GM21786 (cell line): ENCODE results near the gene INSIG1.

Experiments
- ATAC-seq: cut with Tn5 transposase; IDR thresholded peaks from one replicate; pipeline ENCODE4 v1.9.1; 2021; ENCODE audit not compliant: unreplicated experiment

The INSIG1 gene

DNA sequence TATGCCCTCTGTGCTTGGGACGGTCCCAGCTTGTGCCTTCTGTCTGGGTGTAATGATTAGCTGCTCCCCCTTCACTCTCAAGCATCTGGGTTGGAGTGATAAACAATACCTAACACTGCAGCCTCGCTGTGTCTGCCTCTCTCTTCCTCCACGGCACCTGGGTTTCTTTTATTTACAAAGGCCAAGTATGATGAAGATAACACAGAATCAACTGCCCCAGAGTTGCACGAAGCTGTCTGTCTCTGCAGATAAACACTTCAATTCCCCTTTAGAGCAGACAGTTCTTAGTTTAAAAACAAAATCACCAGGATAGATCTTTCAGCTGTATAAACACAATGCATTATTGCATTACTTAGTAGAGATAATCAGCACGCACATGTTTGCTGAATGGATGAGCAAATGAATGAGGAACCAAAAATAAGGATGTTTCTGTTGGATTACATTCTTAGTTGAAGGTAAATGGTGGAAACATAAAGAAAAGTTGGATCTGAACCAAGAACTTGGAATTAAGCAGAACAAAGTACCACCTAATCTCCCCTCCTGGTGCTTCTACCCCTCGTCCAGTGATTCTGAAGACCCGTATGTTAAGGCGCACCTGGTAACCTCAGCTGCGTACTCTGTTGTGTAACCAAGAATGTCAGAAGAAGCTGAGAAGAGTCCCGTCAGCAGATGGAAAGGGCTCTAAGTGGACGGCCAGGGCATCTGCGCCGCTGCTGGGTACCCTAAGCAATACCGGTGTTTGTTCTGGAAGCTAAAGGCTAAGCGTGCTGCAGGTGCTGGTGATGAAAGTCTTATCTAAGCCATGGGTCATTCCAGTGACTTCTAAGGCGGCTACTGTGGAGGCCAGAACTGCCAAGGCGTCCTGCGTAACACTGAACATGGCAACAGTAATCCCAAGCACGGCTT, 26.6 kb downstream of the INSIG1 start:
- ATAC-seq: no peak

- no peak for ATAC-seq
These were observed 27.2 kb downstream of the INSIG1 start for GRCh38 chr7:155324918-155325235.

DNA sequence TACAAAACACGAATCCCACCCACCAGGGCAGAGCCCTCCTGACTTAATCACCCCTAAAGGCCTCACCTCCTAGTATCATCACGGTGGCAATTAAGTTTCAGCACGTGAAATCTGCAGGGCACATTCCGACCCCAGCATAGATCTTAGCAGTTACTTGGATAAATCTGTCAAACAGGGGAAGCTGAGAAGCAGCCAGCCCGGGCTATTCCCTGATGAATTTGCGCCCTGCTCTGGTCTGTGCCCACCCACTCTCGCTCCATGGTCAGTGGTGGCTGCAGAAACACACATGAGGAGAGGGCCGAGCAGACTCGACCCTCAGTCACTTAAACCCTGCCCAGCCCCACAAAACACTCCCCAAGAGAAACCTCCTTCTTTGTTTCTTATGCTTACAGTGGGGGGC, 28.7 kb downstream of the INSIG1 start:
- ATAC-seq: no peak

DNA sequence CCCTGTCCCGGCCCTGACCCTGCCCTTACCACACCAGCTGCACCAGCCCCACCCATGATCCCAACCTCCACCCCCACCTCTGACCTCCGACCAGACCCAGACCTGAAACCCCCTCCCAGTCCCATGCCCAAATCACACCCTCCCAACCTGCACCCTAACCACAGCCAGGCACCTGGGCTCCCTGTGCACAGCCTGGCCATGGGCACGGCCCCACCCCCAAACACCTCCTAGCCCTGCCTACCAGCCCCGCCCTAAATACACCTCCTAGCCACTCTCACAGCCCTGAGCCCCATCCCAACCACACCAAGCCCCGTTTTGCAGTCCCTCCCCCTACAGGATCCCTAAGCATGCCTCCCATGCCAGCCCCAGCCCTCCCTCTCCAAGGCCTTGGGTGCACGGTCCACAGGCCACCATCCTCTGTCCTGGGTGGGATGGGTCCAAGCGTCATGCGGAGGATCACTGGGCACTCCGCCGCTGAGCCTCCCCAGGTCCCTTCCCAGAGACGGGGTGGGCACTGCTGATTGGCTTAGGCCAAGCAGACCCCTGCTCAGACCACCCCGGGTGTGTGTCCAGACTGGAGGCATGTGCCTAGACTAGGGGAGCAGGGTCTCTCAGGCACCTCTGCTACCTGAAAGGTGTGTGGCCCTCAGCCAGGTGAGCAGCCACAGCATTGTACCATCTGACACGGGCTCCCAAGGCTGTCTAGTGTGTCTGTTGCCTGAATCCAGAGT, 30.1 kb downstream of the INSIG1 start:
- no peak for ATAC-seq

- no peak for ATAC-seq
These were observed 31.5 kb downstream of the INSIG1 start for GRCh38 chr7:155329225-155329624.

DNA sequence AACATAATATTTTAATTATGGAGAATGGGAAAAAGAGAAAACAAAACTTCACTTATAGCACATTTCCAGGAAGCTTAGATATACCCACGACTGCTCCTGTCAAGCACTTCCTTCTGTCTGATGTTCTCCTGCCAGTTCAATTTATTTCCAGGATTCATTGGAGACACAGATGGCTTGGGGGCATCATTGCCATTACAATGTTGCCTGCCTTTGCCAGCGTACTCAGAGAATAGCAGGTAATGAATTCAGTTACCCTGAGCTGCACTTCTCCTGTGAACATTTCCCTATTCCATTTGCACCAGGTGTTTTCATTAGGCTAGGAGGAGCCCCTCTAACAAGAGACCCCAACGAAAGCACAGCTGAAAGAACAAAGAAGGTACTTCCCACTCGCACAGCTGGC, 33.7 kb downstream of the INSIG1 start:
- no peak for ATAC-seq

- no peak for ATAC-seq
These were observed 35.9 kb downstream of the INSIG1 start for GRCh38 chr7:155333346-155334234.

DNA sequence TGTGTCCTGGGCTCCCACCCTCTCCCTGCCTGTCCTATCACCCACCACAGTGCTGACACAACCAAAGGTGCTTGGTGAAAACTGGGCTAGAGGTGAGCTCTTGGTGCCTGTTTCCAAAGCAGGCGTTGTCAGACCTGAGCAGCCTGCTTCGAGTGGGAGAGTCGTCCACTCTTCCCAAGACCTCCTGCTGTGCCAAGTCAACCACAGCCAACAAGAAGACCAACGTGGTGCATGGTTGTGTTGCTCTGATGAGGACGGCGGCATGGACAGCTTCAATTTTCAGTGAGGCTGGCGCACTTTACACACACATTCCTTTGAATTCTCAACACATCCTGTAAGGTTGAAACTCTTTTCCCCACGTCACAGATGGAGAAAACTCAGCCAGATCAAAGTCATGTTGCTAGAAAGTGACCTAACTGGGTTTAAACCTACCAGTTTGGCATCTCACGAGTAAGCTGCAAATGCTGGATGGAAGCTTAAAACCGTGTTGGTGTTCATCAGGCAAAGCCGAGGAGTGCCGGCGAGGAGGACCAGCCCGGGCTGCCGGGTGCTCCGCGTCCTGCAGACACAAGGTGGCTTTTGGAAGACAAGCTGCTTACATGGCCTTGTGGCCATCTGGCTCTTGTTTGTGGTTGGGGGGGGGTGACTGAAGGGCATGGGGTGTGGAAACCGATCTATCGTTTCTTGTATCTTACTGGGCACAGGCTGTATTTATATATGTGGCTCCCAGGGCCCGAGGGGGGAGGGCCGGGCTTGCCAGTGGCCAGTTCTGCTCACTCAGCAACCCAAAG, 39.3 kb downstream of the INSIG1 start:
- ATAC-seq: no peak

- ATAC-seq: no peak
These were observed 40.4 kb downstream of the INSIG1 start for GRCh38 chr7:155337946-155338631.

DNA sequence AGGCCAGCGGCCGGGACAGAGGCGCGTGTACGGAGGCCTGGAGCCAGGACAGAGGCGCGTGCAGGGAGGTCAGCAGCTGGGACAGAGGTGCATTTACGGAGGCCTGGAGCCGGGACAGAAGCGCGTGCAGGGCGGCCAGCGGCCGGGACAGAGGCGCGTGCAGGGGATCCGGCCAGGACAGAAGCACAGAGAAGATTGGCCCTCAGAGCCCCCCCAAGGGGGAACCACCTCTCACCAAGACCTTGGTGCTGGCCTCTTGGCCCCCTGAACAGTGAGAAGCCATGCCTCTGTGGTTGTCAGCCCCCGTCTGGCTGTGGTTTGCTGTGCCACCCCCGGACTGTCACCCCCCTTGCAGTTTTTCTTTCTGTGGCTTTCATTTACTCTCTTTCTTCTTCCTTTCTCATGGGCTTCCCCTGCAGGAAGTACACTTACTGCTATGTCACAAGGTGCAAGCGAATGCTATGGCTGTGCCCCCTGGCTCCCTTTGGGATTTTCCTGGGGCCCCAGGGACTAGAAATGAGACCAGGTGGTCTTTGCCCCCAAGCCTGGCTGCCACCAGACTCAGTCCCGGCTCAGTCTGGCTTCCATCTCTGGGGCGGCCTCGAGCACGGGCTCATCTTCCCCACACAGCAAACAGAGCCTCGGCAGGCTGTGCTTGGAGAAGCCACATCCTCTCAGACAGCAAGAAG, 41.1 kb downstream of the INSIG1 start:
- ATAC-seq: peak; percentile 61

DNA sequence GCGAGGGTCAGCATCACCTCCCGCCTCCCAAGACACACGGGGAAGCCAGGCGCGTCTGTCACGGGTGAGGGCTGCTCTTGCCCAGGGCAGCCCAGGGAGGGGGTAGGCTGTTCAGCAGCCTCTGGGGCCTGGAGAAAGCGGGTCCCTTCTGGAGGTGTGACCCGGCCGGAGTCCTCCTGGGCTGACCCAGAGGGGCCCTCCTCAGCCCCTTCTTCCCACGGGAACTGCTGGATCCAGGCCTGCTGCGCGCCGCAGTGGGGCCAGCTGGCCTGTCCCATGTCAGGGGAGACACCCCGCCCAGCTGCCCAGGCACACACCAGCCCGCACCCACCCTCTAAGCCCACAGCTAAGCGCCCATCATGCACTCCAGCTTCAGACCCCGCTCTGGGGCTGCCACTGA, 41.8 kb downstream of the INSIG1 start:
- ATAC-seq: no peak

- no peak for ATAC-seq
These were observed 42.4 kb downstream of the INSIG1 start for GRCh38 chr7:155340071-155340531.

DNA sequence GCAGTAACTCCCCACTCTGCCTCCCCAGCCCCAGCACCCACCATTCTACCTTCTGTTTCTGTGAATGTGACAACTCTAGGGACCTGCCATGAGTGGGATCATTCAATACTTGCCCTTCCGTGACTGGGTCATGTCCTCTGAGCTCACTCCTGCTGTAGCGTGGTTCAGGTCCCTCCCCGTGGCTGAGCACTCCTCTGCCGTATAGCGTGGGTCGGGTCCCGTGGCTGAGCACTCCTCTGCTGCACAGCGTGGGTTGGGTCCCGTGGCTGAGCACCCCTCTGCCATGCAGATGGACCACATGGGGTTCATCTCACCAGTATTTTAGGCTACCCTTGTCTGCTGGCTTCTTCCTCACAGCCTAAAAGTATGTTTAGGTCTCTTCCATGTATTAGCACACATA, 43.0 kb downstream of the INSIG1 start:
- ATAC-seq: no peak

DNA sequence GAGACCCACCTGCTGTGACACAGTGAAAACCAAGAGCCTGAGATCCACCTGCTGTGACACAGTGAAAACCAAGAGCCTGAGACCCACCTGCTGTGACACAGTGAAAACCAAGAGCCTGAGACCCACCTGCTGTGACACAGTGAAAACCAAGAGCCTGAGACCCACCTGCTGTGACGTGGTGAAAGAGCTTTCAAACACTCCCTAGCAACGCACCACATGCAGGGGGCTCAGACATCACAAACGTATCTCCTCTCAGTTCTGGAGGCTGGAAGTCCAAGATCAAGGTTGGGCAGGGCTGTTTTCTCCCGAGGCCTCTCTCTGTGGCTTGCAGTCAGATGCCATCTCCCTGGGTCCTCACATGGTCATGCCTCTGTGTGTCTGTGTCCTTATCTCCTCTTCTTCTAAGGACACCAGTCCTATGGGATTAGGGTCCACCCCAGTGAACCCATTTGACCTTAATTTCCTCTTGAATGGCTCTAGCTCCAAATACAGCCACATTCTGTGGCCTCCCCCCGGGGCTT, 43.8 kb downstream of the INSIG1 start:
- no peak for ATAC-seq

DNA sequence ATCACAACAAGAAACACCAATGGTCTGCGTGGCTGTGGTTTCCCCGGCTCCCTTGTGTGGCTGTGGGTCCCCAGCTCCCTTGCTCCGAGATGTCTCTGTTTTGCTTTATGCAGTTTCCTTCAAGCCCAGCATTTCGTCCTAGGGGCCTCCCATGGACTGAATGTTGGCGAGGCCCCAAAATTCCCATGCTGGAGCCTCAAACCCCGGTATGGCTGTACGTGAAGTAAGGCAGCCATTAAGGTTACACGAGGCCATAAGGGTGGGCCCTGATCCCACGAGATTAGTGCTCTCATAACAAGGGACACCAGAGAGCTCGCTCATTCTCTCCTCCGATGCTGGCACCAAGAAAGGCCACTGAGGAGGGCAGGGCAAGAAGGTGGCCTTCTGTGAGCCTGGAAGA, 44.6 kb downstream of the INSIG1 start:
- ATAC-seq: no peak

GRCh38 chr7:155343150-155343549, 45.5 kb downstream of the INSIG1 start:
- ATAC-seq: no peak

GRCh38 chr7:155343661-155344121, 46.0 kb downstream of the INSIG1 start:
- no peak for ATAC-seq

- ATAC-seq: peak; percentile 39
These were observed 46.6 kb downstream of the INSIG1 start for GRCh38 chr7:155344270-155344617.
